CD14-positive monocyte (primary cell): Measurements from ENCODE around the gene NBDY. TPM values are rescaled to one million over a fixed set of nuclear protein-coding genes. Genes with fewer than 3 reads are reported as not detected.
"Not testable (repeated sequence)": the region's sequence is repeated elsewhere in the genome, so short reads cannot be mapped to it uniquely, and the experiment has no call there.

Source experiments
- DNase-seq, 3 donors: peaks; one replicate each; pipeline ENCODE4 v3.0.0-alpha.2; 2011 to 2022
- H2AFZ ChIP-seq: 2 replicates; pipeline ENCODE4 v1.6.0; 2012; ENCODE audit warnings: mild to moderate bottlenecking, low read depth, low read length, inconsistent platforms; ENCODE audit not compliant: insufficient read depth, poor library complexity, severe bottlenecking
- H3K27ac ChIP-seq, 2 donors: 1 replicate in 1 of 2; 2 replicates in 1 of 2; pipeline ENCODE4 v1.5.1; 2012 to 2013; ENCODE audit warnings: low read length in 2 of 2, control low read depth in 1 of 2, inconsistent platforms in 1 of 2, low read depth in 1 of 2, mild to moderate bottlenecking in 1 of 2
- H3K27me3 ChIP-seq, 2 donors: one replicate each; pipeline versions ENCODE4 v1.6.0 to v1.6.1; 2011 to 2013; ENCODE audit warnings: low read length in 2 of 2; ENCODE audit not compliant: control insufficient read depth in 2 of 2, insufficient read depth in 2 of 2
- H3K36me3 ChIP-seq, 2 donors: replicated peaks in 1 of 2; 1 replicate in 1 of 2; 2 replicates in 1 of 2; pipeline versions ENCODE4 v1.5.1 to v1.6.1; 2012 to 2013; ENCODE audit warnings: low read length in 2 of 2, control low read depth in 1 of 2, inconsistent platforms in 1 of 2, mild to moderate bottlenecking in 1 of 2; ENCODE audit not compliant: insufficient read depth in 2 of 2, control insufficient read depth in 1 of 2
- H3K4me1 ChIP-seq, 2 donors: 1 replicate in 1 of 2; 2 replicates in 1 of 2; pipeline versions ENCODE4 v1.5.1 to v1.6.1; 2012 to 2013; ENCODE audit warnings: low read length in 2 of 2, control low read depth in 1 of 2, inconsistent platforms in 1 of 2, mild to moderate bottlenecking in 1 of 2, moderate library complexity in 1 of 2; ENCODE audit not compliant: insufficient read depth in 2 of 2, control insufficient read depth in 1 of 2
- H3K4me2 ChIP-seq: replicated peaks from 2 replicates; pipeline ENCODE3; 2012; ENCODE audit warnings: low read length, moderate library complexity, mild to moderate bottlenecking; ENCODE audit not compliant: poor library complexity, severe bottlenecking; ENCODE audit errors: extremely low read depth
- H3K4me3 ChIP-seq, 3 experiments: fragments of 200-600 bp in 1 of 3; sonication (generic) in 1 of 3; replicated peaks in 1 of 3; 1 replicate in 2 of 3; 2 replicates in 1 of 3; pipeline ENCODE4 v1.5.1; 2011 to 2013; ENCODE audit warnings: low read length in 3 of 3, mild to moderate bottlenecking in 3 of 3, control low read depth in 2 of 3, low read depth in 2 of 3, inconsistent platforms in 1 of 3, moderate library complexity in 1 of 3
- H3K79me2 ChIP-seq: 2 replicates; pipeline ENCODE4 v1.6.0; 2012; ENCODE audit warnings: mild to moderate bottlenecking, control low read depth, inconsistent platforms, low read length, moderate library complexity; ENCODE audit not compliant: insufficient read depth
- H3K9ac ChIP-seq: 2 replicates; pipeline ENCODE4 v1.6.0; 2017; ENCODE audit warnings: low read length, mild to moderate bottlenecking; ENCODE audit not compliant: insufficient read depth, poor library complexity, severe bottlenecking
- H3K9me3 ChIP-seq, 2 donors: replicated peaks in 1 of 2; 1 replicate in 1 of 2; 2 replicates in 1 of 2; pipeline versions ENCODE4 v1.5.1 to v1.6.1; 2012 to 2013; ENCODE audit warnings: low read length in 2 of 2, control low read depth in 1 of 2; ENCODE audit not compliant: control insufficient read depth in 1 of 2, insufficient read depth in 1 of 2
- H4K20me1 ChIP-seq: 2 replicates; pipeline ENCODE4 v1.6.0; 2012; ENCODE audit warnings: mild to moderate bottlenecking, low read length, control low read depth, moderate library complexity; ENCODE audit not compliant: insufficient read depth
- H3K27ac Mint-ChIP-seq, 7 donors: one replicate each; pipeline ENCODE4 v1.8.0; 2020; ENCODE audit warnings: mild to moderate bottlenecking in 7 of 7, mixed read lengths in 7 of 7, moderate library complexity in 6 of 7, inconsistent platforms in 2 of 7
- H3K27me3 Mint-ChIP-seq, 3 donors: one replicate each; pipeline ENCODE4 v1.8.0; 2021 to 2022; ENCODE audit warnings: low read depth in 3 of 3, mild to moderate bottlenecking in 3 of 3, mixed read lengths in 3 of 3, moderate library complexity in 3 of 3, inconsistent platforms in 1 of 3
- H3K36me3 Mint-ChIP-seq, 2 donors: one replicate each; pipeline ENCODE4 v1.8.0; 2020; ENCODE audit warnings: mixed read lengths in 2 of 2, inconsistent platforms in 1 of 2, mild to moderate bottlenecking in 1 of 2
- H3K4me1 Mint-ChIP-seq: one replicate; pipeline ENCODE4 v1.8.0; 2020; ENCODE audit warnings: mild to moderate bottlenecking, mixed read lengths
- H3K4me3 Mint-ChIP-seq, 2 donors: one replicate each; pipeline ENCODE4 v1.8.0; 2020; ENCODE audit warnings: mild to moderate bottlenecking in 2 of 2, mixed read lengths in 2 of 2, moderate library complexity in 1 of 2
- H3K9me3 Mint-ChIP-seq, 7 donors: one replicate each; pipeline ENCODE4 v1.8.0; 2020 to 2022; ENCODE audit warnings: mixed read lengths in 7 of 7, mild to moderate bottlenecking in 6 of 7, moderate library complexity in 6 of 7, inconsistent platforms in 2 of 7
- WGBS: methylation state at CpG from one replicate; pipeline ENCODE4 v1.1.5; 2013; ENCODE audit warnings: missing lambda C conversion rate; ENCODE audit not compliant: insufficient coverage; 5-methylcytosine and 5-hydroxymethylcytosine counted together
- intact Hi-C, 2 donors: fragments of 100-400 bp; cut with micrococcal nuclease; formaldehyde crosslinking; loops; one replicate each; pipeline versions ENCODE4 v1.15.0 to v1.15.1; 2023
- polyA plus RNA-seq, 3 donors: library from polyadenylated mRNA; depleted of rRNA in 1 of 3; unstranded in 2 of 3; stranded (reverse) in 1 of 3; fragments of 300-500 nt in 2 of 3; fragments of >200 nt in 1 of 3; fragmentation: Illumina TruSeq in 2 of 3; gene quantifications; 1 replicate in 2 of 3; 2 replicates in 1 of 3; pipeline ENCODE4 v1.2.3, GENCODE V29; 2012 to 2021
- TF ChIP-seq, protein P1 (sequence below): fragments of 200-600 bp; IDR thresholded peaks from one replicate; pipeline ENCODE4 v1.8.0; 2022; ENCODE audit warnings: antibody characterized with exemption, mild to moderate bottlenecking

The NBDY gene
- polyA plus RNA-seq, 3 donors: 14.4 to 24.9 (median 22.1) TPM

GRCh38 chrX:56805399-56805798 is 76.4 kb downstream of the NBDY start:
- no peak overlapping the region for H3K27ac Mint-ChIP-seq
- DNase-seq: no peak

DNA sequence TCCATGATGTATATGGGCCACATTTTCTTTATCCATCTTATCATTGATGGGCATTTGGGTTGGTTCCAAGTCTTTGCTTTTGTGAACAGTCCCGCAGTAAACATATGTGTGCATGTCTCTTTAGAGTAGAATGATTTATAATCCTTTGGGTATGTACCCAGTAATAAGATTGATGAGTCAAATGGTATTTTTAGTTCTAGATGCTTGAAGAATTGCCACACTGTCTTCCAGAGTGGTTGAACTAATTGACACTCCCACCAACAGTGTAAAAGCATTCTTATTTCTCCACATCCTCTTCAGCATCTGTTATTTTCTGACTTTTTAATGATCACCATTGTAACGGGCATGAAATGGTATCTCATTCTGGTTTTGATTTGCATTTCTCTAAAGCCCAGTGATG is 77.1 kb downstream of the NBDY start:
- H3K27ac Mint-ChIP-seq, H3K9ac ChIP-seq, H4K20me1 ChIP-seq, intact Hi-C loops, H3K9me3 ChIP-seq, H3K9me3 Mint-ChIP-seq, H3K36me3 ChIP-seq, H3K4me3 ChIP-seq, H3K27me3 ChIP-seq, H3K27ac ChIP-seq, DNase-seq, H3K36me3 Mint-ChIP-seq, H3K4me2 ChIP-seq, H3K79me2 ChIP-seq, H3K4me3 Mint-ChIP-seq, H2AFZ ChIP-seq: not testable (repeated sequence)
- Mint-ChIP-seq H3K27me3 (peaks cover 0 to 22% (median 1%) of the 10 kb centered on the region in 3 donors), H3K4me1 (peaks cover 29% of the 10 kb centered on the region)
- WGBS: no CpG with 5 or more reads among the region's 2 CpGs
- H3K4me1 ChIP-seq: peaks cover under 1 to 15% of the 10 kb centered on the region in 2 donors

More at GRCh38 chrX:56805399-56805798, 76.4 kb downstream of the NBDY start:
- Histone ChIP-seq H3K9ac (no peak overlapping the region), H3K4me1 (peaks cover 8 to 22% of the 10 kb centered on the region in 2 donors), H3K27ac (no peak overlapping the region), H3K36me3 (no peaks in the 10 kb centered on the region), H3K9me3 (no peaks in the 10 kb centered on the region), H3K27me3 (no peaks in the 10 kb centered on the region), H3K4me3 (no peak overlapping the region), H4K20me1 (no peaks in the 10 kb centered on the region), H2AFZ (no peak overlapping the region), H3K4me2 (no peak overlapping the region), H3K79me2 (no peaks in the 10 kb centered on the region)
- TF ChIP-seq, protein P1, sequence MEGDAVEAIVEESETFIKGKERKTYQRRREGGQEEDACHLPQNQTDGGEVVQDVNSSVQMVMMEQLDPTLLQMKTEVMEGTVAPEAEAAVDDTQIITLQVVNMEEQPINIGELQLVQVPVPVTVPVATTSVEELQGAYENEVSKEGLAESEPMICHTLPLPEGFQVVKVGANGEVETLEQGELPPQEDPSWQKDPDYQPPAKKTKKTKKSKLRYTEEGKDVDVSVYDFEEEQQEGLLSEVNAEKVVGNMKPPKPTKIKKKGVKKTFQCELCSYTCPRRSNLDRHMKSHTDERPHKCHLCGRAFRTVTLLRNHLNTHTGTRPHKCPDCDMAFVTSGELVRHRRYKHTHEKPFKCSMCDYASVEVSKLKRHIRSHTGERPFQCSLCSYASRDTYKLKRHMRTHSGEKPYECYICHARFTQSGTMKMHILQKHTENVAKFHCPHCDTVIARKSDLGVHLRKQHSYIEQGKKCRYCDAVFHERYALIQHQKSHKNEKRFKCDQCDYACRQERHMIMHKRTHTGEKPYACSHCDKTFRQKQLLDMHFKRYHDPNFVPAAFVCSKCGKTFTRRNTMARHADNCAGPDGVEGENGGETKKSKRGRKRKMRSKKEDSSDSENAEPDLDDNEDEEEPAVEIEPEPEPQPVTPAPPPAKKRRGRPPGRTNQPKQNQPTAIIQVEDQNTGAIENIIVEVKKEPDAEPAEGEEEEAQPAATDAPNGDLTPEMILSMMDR: no peak
- Mint-ChIP-seq H3K4me1 (peaks cover 32% of the 10 kb centered on the region), H3K36me3 (peaks cover 3% of the 10 kb centered on the region in 2 donors), H3K4me3 (no peak overlapping the region), H3K27me3 (peaks cover 0 to 22% (median 1%) of the 10 kb centered on the region in 3 donors), H3K9me3 (no peaks in the 10 kb centered on the region)
- no CpG with 5 or more reads among the region's 1 CpG for WGBS
- intact Hi-C loops: loop anchor here in 1 of 2 donors (2.0 kb wide), 1 partner anchor 171 kb away; no protein-coding TSS in a partner anchor
